ENCODE results near the gene SLC39A6.

The SLC39A6 gene

GRCh38 chr18:36152781-36153180, 23.6 kb upstream of the SLC39A6 start:
- no peak for TF ChIP-seq CTCF (conservative IDR thresholded peaks at IDR 0.05)

GRCh38 chr18:36149514-36150289, 20.6 kb upstream of the SLC39A6 start:
- TF ChIP-seq CTCF (conservative IDR thresholded peaks at IDR 0.05): no peak
- no peak overlapping the region for H3K27ac ChIP-seq

More at GRCh38 chr18:36152781-36153180, 23.6 kb upstream of the SLC39A6 start:
- H3K27ac ChIP-seq: no peak overlapping the region

- no peak overlapping the region for H3K27ac ChIP-seq
- TF ChIP-seq CTCF (conservative IDR thresholded peaks at IDR 0.05): no peak
Measured at GRCh38 chr18:36143391-36143790, 14.3 kb upstream of the SLC39A6 start.

- TF ChIP-seq CTCF (conservative IDR thresholded peaks at IDR 0.05): no peak
- no peak overlapping the region for H3K27ac ChIP-seq
Measured at GRCh38 chr18:36142751-36143150, 13.6 kb upstream of the SLC39A6 start.

- TF ChIP-seq CTCF (conservative IDR thresholded peaks at IDR 0.05): no peak
- no peak overlapping the region for H3K27ac ChIP-seq
Measured at GRCh38 chr18:36141576-36141975, 12.4 kb upstream of the SLC39A6 start.

- no peak overlapping the region for H3K27ac ChIP-seq
- no peak for TF ChIP-seq CTCF (conservative IDR thresholded peaks at IDR 0.05)
Measured at GRCh38 chr18:36139245-36139644, 10.1 kb upstream of the SLC39A6 start.

- no peak overlapping the region for H3K27ac ChIP-seq
- no peak for TF ChIP-seq CTCF (conservative IDR thresholded peaks at IDR 0.05)
Measured at GRCh38 chr18:36135264-36135663, 6.1 kb upstream of the SLC39A6 start.

All from VCaP (cell line).